HUES6 (cell line): ENCODE results near the gene PPP1R3D.

Experiments used
- H3K27ac ChIP-seq: 2 replicates; pipeline ENCODE4 v1.7.0; 2013; ENCODE audit warnings: low read depth, mild to moderate bottlenecking, low read length, inconsistent platforms
- H3K27me3 ChIP-seq: 2 replicates; pipeline ENCODE4 v1.6.1; 2013; ENCODE audit warnings: low read length; ENCODE audit not compliant: control insufficient read depth, insufficient read depth
- H3K36me3 ChIP-seq: 2 replicates; pipeline ENCODE4 v1.6.1; 2013; ENCODE audit warnings: low read length; ENCODE audit not compliant: control insufficient read depth, insufficient read depth
- H3K4me1 ChIP-seq: 2 replicates; pipeline ENCODE4 v1.6.1; 2013; ENCODE audit warnings: low read length; ENCODE audit not compliant: control insufficient read depth, insufficient read depth
- H3K4me3 ChIP-seq: 2 replicates; pipeline ENCODE4 v1.5.1; 2013; ENCODE audit warnings: low read depth, low read length
- H3K9ac ChIP-seq: one replicate; pipeline ENCODE4 v1.6.1; 2013; ENCODE audit warnings: mild to moderate bottlenecking, low read length
- H3K9me3 ChIP-seq: 2 replicates; pipeline ENCODE4 v1.6.1; 2013; ENCODE audit warnings: low read depth, low read length; ENCODE audit not compliant: control insufficient read depth, insufficient read depth

The PPP1R3D gene

GRCh38 chr20:59937150-59937549 lies 3.0 kb downstream of the PPP1R3D start:
- Histone ChIP-seq H3K9ac (no peak overlapping the region), H3K9me3 (peaks cover 7% of the 10 kb centered on the region; the same call in 1 of the 2 replicates), H3K4me3 (no peak overlapping the region), H3K27ac (no peak overlapping the region), H3K4me1 (peaks cover 7% of the 10 kb centered on the region; the same call in 1 of the 2 replicates), H3K36me3 (0 out of 2 replicates have a peak, but pooled peaks cover under 1% of the 10 kb centered on the region), H3K27me3 (peaks cover 40% of the 10 kb centered on the region)

- H3K36me3 ChIP-seq: no peaks in the 10 kb centered on the region
- H3K4me3 ChIP-seq: no peak overlapping the region
- peaks cover 9% of the 10 kb centered on the region; the same call in 1 of the 2 replicates for H3K4me1 ChIP-seq
- H3K9ac ChIP-seq: no peak overlapping the region
- no peak overlapping the region for H3K27ac ChIP-seq
- H3K9me3 ChIP-seq: peaks cover 7% of the 10 kb centered on the region; the same call in 1 of the 2 replicates
- H3K27me3 ChIP-seq: peaks cover 40% of the 10 kb centered on the region
Measured at GRCh38 chr20:59936409-59936808, 3.7 kb downstream of the PPP1R3D start.

GRCh38 chr20:59935457-59936185 lies 4.5 kb downstream of the PPP1R3D start:
- Histone ChIP-seq H3K4me3 (no peak overlapping the region), H3K27ac (no peak overlapping the region), H3K36me3 (no peaks in the 10 kb centered on the region), H3K27me3 (peaks cover 40% of the 10 kb centered on the region), H3K4me1 (peaks cover 5% of the 10 kb centered on the region; the same call in 1 of the 2 replicates), H3K9ac (no peak overlapping the region), H3K9me3 (peaks cover 7% of the 10 kb centered on the region; the same call in 1 of the 2 replicates)

- Histone ChIP-seq H3K4me3 (peak overlapping the region; percentile 70), H3K27ac (no peak overlapping the region)
Measured at GRCh38 chr20:59933849-59934585, 6.1 kb downstream of the PPP1R3D start.

GRCh38 chr20:59933296-59933848 lies 6.7 kb downstream of the PPP1R3D start, which contains the start of gene SYCP2:
Gene SYCP2, minus strand, starts transcription at chr20:59933637. Its CDS starts 11,224 bp downstream, at chr20:59922413.
- H3K27ac ChIP-seq: no peak within 1 kb of the TSS
- H3K4me3 ChIP-seq: peak within 1 kb of the TSS; percentile 70
- H3K36me3 ChIP-seq: no peaks in the 10 kb centered on the region
- peaks cover 29% of the 10 kb centered on the region for H3K27me3 ChIP-seq
- H3K9ac ChIP-seq: peak within 1 kb of the TSS; percentile 46
- H3K4me1 ChIP-seq: peaks cover 5% of the 10 kb centered on the region; the same call in 1 of the 2 replicates
- no peaks in the 10 kb centered on the region for H3K9me3 ChIP-seq

More at GRCh38 chr20:59933849-59934585, 6.1 kb downstream of the PPP1R3D start:
- Histone ChIP-seq H3K4me1 (peaks cover 5% of the 10 kb centered on the region; the same call in 1 of the 2 replicates), H3K36me3 (no peaks in the 10 kb centered on the region), H3K9ac (peak overlapping the region; percentile 46), H3K27me3 (peaks cover 35% of the 10 kb centered on the region), H3K9me3 (peaks cover 3% of the 10 kb centered on the region; the same call in 1 of the 2 replicates)

GRCh38 chr20:59932616-59933295 lies 7.3 kb downstream of the PPP1R3D start:
- Histone ChIP-seq H3K27ac (no peak overlapping the region), H3K27me3 (peaks cover 24% of the 10 kb centered on the region), H3K9ac (no peak overlapping the region), H3K36me3 (no peaks in the 10 kb centered on the region), H3K4me3 (no peak overlapping the region), H3K4me1 (peaks cover 7% of the 10 kb centered on the region; the same call in 1 of the 2 replicates), H3K9me3 (no peaks in the 10 kb centered on the region)

GRCh38 chr20:59931511-59932312 lies 8.4 kb downstream of the PPP1R3D start:
- Histone ChIP-seq H3K4me3 (no peak overlapping the region), H3K9me3 (no peaks in the 10 kb centered on the region), H3K27ac (no peak overlapping the region), H3K36me3 (no peaks in the 10 kb centered on the region), H3K4me1 (peaks cover 9% of the 10 kb centered on the region; the same call in 1 of the 2 replicates), H3K9ac (no peak overlapping the region), H3K27me3 (peaks cover 24% of the 10 kb centered on the region)

GRCh38 chr20:59925899-59926298 lies 14.2 kb downstream of the PPP1R3D start:
- peaks cover 4% of the 10 kb centered on the region; the same call in 1 of the 2 replicates for H3K4me1 ChIP-seq
- no peaks in the 10 kb centered on the region for H3K27me3 ChIP-seq
- H3K9me3 ChIP-seq: no peaks in the 10 kb centered on the region
- no peak overlapping the region for H3K27ac ChIP-seq
- H3K4me3 ChIP-seq: no peak overlapping the region
- no peak overlapping the region for H3K9ac ChIP-seq
- no peaks in the 10 kb centered on the region for H3K36me3 ChIP-seq

- Histone ChIP-seq H3K9me3 (no peaks in the 10 kb centered on the region), H3K27ac (no peak overlapping the region), H3K27me3 (no peaks in the 10 kb centered on the region), H3K4me3 (no peak overlapping the region), H3K9ac (no peak overlapping the region), H3K4me1 (peaks cover 4% of the 10 kb centered on the region; the same call in 1 of the 2 replicates), H3K36me3 (no peaks in the 10 kb centered on the region)
Measured at GRCh38 chr20:59925359-59925758, 14.7 kb downstream of the PPP1R3D start.

GRCh38 chr20:59923514-59923913 lies 16.6 kb downstream of the PPP1R3D start:
- Histone ChIP-seq H3K9ac (no peak overlapping the region), H3K27ac (no peak overlapping the region), H3K4me1 (peaks cover 4% of the 10 kb centered on the region; the same call in 1 of the 2 replicates), H3K9me3 (no peaks in the 10 kb centered on the region), H3K27me3 (no peaks in the 10 kb centered on the region), H3K4me3 (no peak overlapping the region), H3K36me3 (no peaks in the 10 kb centered on the region)
